CD4-positive, CD25-positive, alpha-beta regulatory T cell (primary cell): ENCODE data around the gene RALB. TPM values are rescaled to one million over a fixed set of nuclear protein-coding genes. Genes with fewer than 3 reads are reported as not detected.
A peak's percentile ranks its signal among the peaks of the same experiment; 100 is the strongest.

Experiments used
- ATAC-seq, 2 donors: fragments of 150-1000 bp; cut with Tn5 transposase; one replicate each; pipeline ENCODE4 v1.10.0; 2021; ENCODE audit warnings: low read depth in 2 of 2, moderate number of reproducible peaks in 2 of 2, moderate library complexity in 1 of 2
- DNase-seq, 3 donors: peaks; one replicate each; pipeline versions ENCODE4 v3.0.0 to v3.0.0-alpha.2; 2012 to 2022; ENCODE audit warnings: mixed read lengths in 1 of 3
- H3K27ac ChIP-seq: one replicate; pipeline ENCODE4 v1.7.0; 2013; ENCODE audit warnings: mild to moderate bottlenecking, low read length; ENCODE audit not compliant: insufficient read depth, poor library complexity, severe bottlenecking
- H3K27me3 ChIP-seq: one replicate; pipeline ENCODE4 v1.7.0; 2013; ENCODE audit warnings: low read length; ENCODE audit not compliant: control insufficient read depth, insufficient read depth
- H3K36me3 ChIP-seq: one replicate; pipeline ENCODE4 v1.7.0; 2013; ENCODE audit warnings: mild to moderate bottlenecking, low read length, moderate library complexity; ENCODE audit not compliant: control insufficient read depth, insufficient read depth
- H3K4me1 ChIP-seq: 2 replicates; pipeline ENCODE4 v1.7.0; 2013; ENCODE audit warnings: mild to moderate bottlenecking, low read length; ENCODE audit not compliant: insufficient read depth, control insufficient read depth, poor library complexity, severe bottlenecking
- H3K4me3 ChIP-seq: one replicate; pipeline ENCODE4 v1.7.0; 2013; ENCODE audit warnings: low read depth, mild to moderate bottlenecking, low read length, moderate library complexity
- H3K9me3 ChIP-seq, 2 experiments: 1 replicate in 1 of 2; 2 replicates in 1 of 2; pipeline ENCODE4 v1.7.0; 2013; ENCODE audit warnings: low read length in 2 of 2, mild to moderate bottlenecking in 1 of 2, moderate library complexity in 1 of 2; ENCODE audit not compliant: control insufficient read depth in 2 of 2
- H3K27ac Mint-ChIP-seq, 3 donors: one replicate each; pipeline ENCODE4 v1.8.0; 2020 to 2022; ENCODE audit warnings: mild to moderate bottlenecking in 3 of 3, mixed read lengths in 3 of 3, moderate library complexity in 2 of 3
- H3K27me3 Mint-ChIP-seq: one replicate; pipeline ENCODE4 v1.8.0; 2022; ENCODE audit warnings: mild to moderate bottlenecking, mixed read lengths
- H3K36me3 Mint-ChIP-seq: one replicate; pipeline ENCODE4 v1.8.0; 2020; ENCODE audit warnings: mixed read lengths
- H3K4me1 Mint-ChIP-seq, 4 donors: one replicate each; pipeline ENCODE4 v1.8.0; 2020 to 2022; ENCODE audit warnings: mixed read lengths in 4 of 4, mild to moderate bottlenecking in 1 of 4
- H3K4me3 Mint-ChIP-seq, 4 donors: one replicate each; pipeline ENCODE4 v1.8.0; 2020 to 2022; ENCODE audit warnings: mild to moderate bottlenecking in 4 of 4, mixed read lengths in 4 of 4, moderate library complexity in 3 of 4
- H3K9me3 Mint-ChIP-seq, 7 donors: one replicate each; pipeline ENCODE4 v1.8.0; 2020 to 2022; ENCODE audit warnings: mixed read lengths in 7 of 7, mild to moderate bottlenecking in 3 of 7, moderate library complexity in 2 of 7
- polyA plus RNA-seq, 4 donors: library from polyadenylated mRNA; unstranded; fragments of 300-500 nt; fragmentation: Illumina TruSeq; gene quantifications; one replicate each; pipeline ENCODE4 v1.2.3, GENCODE V29; 2021
- total RNA-seq: library from RNA; stranded (reverse); gene quantifications from one replicate; pipeline ENCODE4 v1.2.3, GENCODE V29; 2022

The RALB gene
- total and polyA plus RNA-seq, 5 donors from 2014 or later = 21.8 to 42.5 (median 28.1) TPM

- Histone ChIP-seq H3K27me3 (no peaks in the 10 kb centered on the region), H3K4me3 (no peak overlapping the region), H3K27ac (no peak overlapping the region), H3K4me1 (peaks cover 31% of the 10 kb centered on the region), H3K9me3 (no peaks in the 10 kb centered on the region), H3K36me3 (peaks cover 13% of the 10 kb centered on the region)
- peak overlapping the region in 2 of 3 donors; percentile 56 to 93 for H3K27ac Mint-ChIP-seq
- no peak for ATAC-seq
- H3K27me3 Mint-ChIP-seq = no peaks in the 10 kb centered on the region
- no peak for DNase-seq
- peaks cover 0 to 8% (median 1%) of the 10 kb centered on the region in 7 donors for H3K9me3 Mint-ChIP-seq
- H3K36me3 Mint-ChIP-seq = peaks cover 21% of the 10 kb centered on the region
- peaks cover 13 to 62% (median 47%) of the 10 kb centered on the region in 4 donors for H3K4me1 Mint-ChIP-seq
- H3K4me3 Mint-ChIP-seq = peak overlapping the region; percentile 61 to 93 (median 86)
Measured at GRCh38 chr2:120221616-120222015, 31.0 kb upstream of the RALB start.

- Histone ChIP-seq H3K27ac (peak overlapping the region; percentile 89), H3K36me3 (peaks cover 13% of the 10 kb centered on the region), H3K9me3 (no peaks in the 10 kb centered on the region), H3K27me3 (no peaks in the 10 kb centered on the region), H3K4me3 (no peak overlapping the region), H3K4me1 (peaks cover 34% of the 10 kb centered on the region)
- peaks cover 7 to 55% (median 47%) of the 10 kb centered on the region in 4 donors for H3K4me1 Mint-ChIP-seq
- H3K9me3 Mint-ChIP-seq = peaks cover 0 to 5% (median 0%) of the 10 kb centered on the region in 7 donors
- H3K4me3 Mint-ChIP-seq = peak overlapping the region; percentile 81 to 93 (median 88)
- no peak for DNase-seq
- no peaks in the 10 kb centered on the region for H3K27me3 Mint-ChIP-seq
- ATAC-seq = no peak
- H3K36me3 Mint-ChIP-seq = peaks cover 18% of the 10 kb centered on the region
- peak overlapping the region; percentile 83 to 96 (median 93) for H3K27ac Mint-ChIP-seq
Measured at GRCh38 chr2:120222186-120223033, 30.2 kb upstream of the RALB start.

GRCh38 chr2:120223034-120223912, 29.4 kb upstream of the RALB start, which contains the start of gene TMEM185B:
Gene TMEM185B (minus strand): TSS chr2:120223400. CDS start chr2:120222976, 424 bp downstream.
- ATAC-seq (peak; percentile 93), DNase-seq (peak; percentile 86 to 89 (median 88))
- H3K27ac Mint-ChIP-seq = peak within 1 kb of the TSS; percentile 84 to 96 (median 93)
- H3K4me3 Mint-ChIP-seq = peak within 1 kb of the TSS; percentile 87 to 93 (median 91)
- peaks cover 0 to 5% (median 0%) of the 10 kb centered on the region in 7 donors for H3K9me3 Mint-ChIP-seq
- peaks cover 7 to 61% (median 47%) of the 10 kb centered on the region in 4 donors for H3K4me1 Mint-ChIP-seq
- Histone ChIP-seq H3K27ac (peak within 1 kb of the TSS; percentile 89), H3K4me1 (peaks cover 34% of the 10 kb centered on the region), H3K4me3 (peak within 1 kb of the TSS; percentile 61), H3K36me3 (peaks cover 11% of the 10 kb centered on the region), H3K9me3 (no peaks in the 10 kb centered on the region), H3K27me3 (no peaks in the 10 kb centered on the region)
- H3K36me3 Mint-ChIP-seq = peaks cover 13% of the 10 kb centered on the region
- no peaks in the 10 kb centered on the region for H3K27me3 Mint-ChIP-seq

GRCh38 chr2:120224256-120224655, 28.4 kb upstream of the RALB start:
- Mint-ChIP-seq H3K36me3 (peaks cover 13% of the 10 kb centered on the region), H3K27me3 (no peaks in the 10 kb centered on the region), H3K4me3 (peak overlapping the region; percentile 87 to 91 (median 91)), H3K4me1 (peaks cover 7 to 67% (median 51%) of the 10 kb centered on the region in 4 donors), H3K27ac (peak overlapping the region; percentile 84 to 94 (median 93)), H3K9me3 (peaks cover 0 to 5% (median 0%) of the 10 kb centered on the region in 7 donors)
- H3K36me3 ChIP-seq = peaks cover 11% of the 10 kb centered on the region
- peak overlapping the region; percentile 61 for H3K4me3 ChIP-seq
- DNase-seq (no peak), ATAC-seq (no peak)
- H3K27me3 ChIP-seq = no peaks in the 10 kb centered on the region
- peaks cover 34% of the 10 kb centered on the region for H3K4me1 ChIP-seq
- H3K27ac ChIP-seq = no peak overlapping the region
- H3K9me3 ChIP-seq = no peaks in the 10 kb centered on the region

- Mint-ChIP-seq H3K36me3 (peaks cover 13% of the 10 kb centered on the region), H3K27me3 (peaks cover 1% of the 10 kb centered on the region), H3K4me3 (peak overlapping the region; percentile 87 to 91 (median 91)), H3K9me3 (peaks cover 0 to 5% (median 0%) of the 10 kb centered on the region in 7 donors), H3K27ac (peak overlapping the region in 2 of 3 donors; percentile 46 to 84), H3K4me1 (peaks cover 9 to 68% (median 54%) of the 10 kb centered on the region in 4 donors)
- Histone ChIP-seq H3K36me3 (peaks cover 7% of the 10 kb centered on the region), H3K4me3 (no peak overlapping the region), H3K27ac (no peak overlapping the region), H3K27me3 (no peaks in the 10 kb centered on the region), H3K4me1 (peaks cover 41% of the 10 kb centered on the region), H3K9me3 (no peaks in the 10 kb centered on the region)
- ATAC-seq (no peak), DNase-seq (no peak)
Measured at GRCh38 chr2:120224735-120225548, 27.7 kb upstream of the RALB start.

GRCh38 chr2:120225549-120226065, 27.0 kb upstream of the RALB start:
- DNase-seq = no peak
- Histone ChIP-seq H3K4me1 (peaks cover 48% of the 10 kb centered on the region), H3K27me3 (no peaks in the 10 kb centered on the region), H3K9me3 (no peaks in the 10 kb centered on the region), H3K27ac (no peak overlapping the region), H3K36me3 (peaks cover 3% of the 10 kb centered on the region), H3K4me3 (no peak overlapping the region)
- peaks cover 0 to 5% (median 0%) of the 10 kb centered on the region in 7 donors for H3K9me3 Mint-ChIP-seq
- H3K27me3 Mint-ChIP-seq = peaks cover 4% of the 10 kb centered on the region
- H3K27ac Mint-ChIP-seq = peak overlapping the region in 1 of 3 donors; percentile 38
- H3K4me1 Mint-ChIP-seq = peaks cover 12 to 68% (median 53%) of the 10 kb centered on the region in 4 donors
- H3K36me3 Mint-ChIP-seq = peaks cover 9% of the 10 kb centered on the region
- ATAC-seq = no peak
- peak overlapping the region; percentile 46 to 91 (median 69) for H3K4me3 Mint-ChIP-seq
